GM21825 (cell line): Measurements from ENCODE around the gene DIP2B.

Experiments
- ATAC-seq: cut with Tn5 transposase; IDR thresholded peaks from one replicate; pipeline ENCODE4 v1.9.1; 2021; ENCODE audit warnings: mild to moderate bottlenecking, moderate library complexity; ENCODE audit not compliant: unreplicated experiment

Gene DIP2B

DNA sequence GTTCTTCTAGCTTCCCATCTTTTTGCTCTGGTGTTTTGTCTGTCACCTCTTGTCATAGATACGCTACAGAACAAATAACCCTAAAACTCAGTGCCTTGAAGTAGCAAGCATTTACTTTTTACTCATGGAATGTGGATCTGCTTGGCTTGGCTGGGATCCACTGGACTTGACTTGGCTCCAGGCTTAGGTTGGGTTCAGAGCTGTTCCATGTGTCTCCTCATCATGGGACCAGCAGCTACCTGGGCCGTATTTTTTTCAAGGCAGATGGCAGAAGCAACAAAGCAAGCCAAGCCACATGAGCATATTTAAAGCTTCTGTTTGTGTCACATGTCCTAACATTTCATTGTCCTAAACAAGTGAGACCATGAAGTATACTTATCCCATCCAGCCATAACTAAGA, 210.4 kb downstream of the DIP2B start:
- no peak for ATAC-seq

DNA sequence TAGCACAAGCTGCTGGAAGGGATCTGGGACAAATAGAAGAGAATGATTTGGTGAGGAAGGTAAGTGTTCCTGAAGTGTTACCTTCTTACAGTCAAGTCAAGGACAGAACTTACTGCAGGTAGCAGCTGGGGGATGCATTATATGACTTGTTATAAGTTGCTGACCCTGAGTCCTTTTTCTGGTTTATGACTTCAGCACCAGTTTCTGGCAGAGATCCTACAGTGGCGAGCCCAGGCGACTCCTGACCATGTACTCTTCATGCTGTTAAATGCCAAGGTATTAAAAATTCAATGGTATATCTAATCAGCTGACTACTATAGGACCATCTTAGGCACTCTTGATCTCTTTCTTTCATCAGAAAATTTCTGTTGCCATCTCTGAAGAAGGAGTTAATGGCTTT, 214.0 kb downstream of the DIP2B start:
- ATAC-seq = no peak

DNA sequence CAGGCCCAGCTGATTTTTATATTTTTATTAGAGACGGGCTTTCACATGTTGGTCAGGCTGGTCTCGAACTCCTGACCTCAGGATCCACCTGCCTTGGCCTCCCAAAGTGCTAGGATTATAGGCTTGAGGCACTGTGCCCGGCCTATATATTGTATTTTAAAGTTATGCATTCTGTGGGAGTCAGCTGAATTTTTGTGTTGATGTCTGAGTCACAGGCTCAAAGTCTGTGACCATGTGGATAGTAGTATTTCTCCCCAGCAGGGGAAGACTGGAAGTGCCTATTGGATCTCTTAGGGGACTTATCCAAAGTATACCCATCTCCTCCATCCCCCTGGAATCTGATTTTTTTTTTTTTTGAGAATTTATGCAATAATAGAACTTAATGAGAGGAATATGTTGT, 215.3 kb downstream of the DIP2B start:
- no peak for ATAC-seq

DNA sequence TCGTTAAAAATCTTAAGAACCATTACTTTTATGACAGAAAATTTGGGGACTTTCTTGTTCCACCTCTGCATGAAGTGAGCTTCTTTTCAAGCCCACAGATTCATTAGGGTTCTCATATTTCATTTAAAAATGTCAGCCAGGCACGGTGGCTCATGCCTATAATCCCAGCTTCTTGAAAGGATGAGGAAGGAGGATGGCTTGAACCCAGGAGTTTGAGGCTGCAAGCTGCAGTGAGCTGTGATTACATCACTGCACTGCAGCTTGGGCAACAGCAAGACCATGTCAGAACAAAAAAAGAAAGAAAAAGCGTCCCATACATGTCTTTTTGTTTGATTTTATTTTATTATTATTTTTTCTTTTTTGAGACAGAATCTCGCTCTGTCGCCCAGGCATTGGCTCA, 215.7 kb downstream of the DIP2B start:
- ATAC-seq = no peak

DNA sequence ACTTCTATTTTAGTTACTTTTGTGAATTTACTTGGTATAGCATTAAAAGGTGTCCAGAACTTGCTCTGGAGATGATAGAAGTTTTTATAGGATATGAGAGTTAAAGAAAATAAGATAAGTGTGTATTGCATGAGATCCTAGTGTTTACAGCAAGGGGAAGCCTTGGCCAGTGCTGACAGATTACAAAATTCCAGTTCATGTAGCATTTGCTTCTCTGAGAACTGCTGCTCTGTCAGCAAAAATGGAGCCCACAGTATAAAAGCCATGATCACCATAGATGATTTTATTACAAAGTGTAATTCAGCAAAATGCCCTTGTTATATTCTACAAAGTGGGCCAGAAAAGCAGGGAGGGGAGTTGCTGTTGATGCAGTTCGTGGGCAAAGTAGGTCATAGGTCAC, 219.1 kb downstream of the DIP2B start:
- ATAC-seq = no peak

DNA sequence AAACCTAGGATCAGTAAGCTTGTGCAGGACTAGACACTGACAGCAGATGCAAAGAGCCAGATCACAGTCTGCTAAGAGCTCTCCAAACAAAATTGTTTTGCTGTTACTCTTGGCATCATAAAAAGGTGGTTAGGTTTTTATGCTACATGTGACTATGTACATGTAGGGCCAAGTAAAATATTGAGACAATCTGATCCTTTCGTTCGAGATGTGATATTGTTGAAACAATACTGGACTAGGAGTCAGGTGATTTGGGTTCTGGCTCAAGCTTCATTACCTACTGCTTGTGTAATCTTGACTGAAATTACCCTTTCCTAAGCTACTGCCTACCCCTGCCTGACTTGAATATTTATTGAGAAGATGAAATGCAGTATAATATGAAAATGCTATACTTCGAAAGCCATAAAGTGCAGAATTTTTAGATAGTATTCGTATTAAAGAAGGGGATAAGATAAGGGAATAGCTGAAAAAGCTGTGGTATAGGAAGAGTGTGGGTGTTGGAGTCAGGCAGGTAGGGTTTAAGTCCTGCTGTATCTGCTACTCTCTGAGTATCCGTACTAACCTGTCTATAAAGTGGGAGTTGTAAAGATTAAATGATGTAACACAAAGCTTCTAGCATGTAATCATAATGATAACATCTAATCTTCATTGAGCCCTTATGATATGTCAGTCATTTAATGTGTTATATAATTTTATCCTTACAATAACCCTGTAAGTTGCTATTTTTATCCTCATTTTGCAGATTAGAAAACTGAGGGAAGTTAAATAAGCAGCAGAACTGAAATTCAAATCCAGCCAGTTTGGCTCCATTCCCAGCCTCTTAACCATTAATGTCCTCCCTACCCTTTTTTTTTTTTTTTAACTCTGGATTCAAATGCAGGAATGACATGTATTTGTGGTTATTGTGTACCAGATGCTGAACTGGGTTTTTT, 220.5 kb downstream of the DIP2B start:
- ATAC-seq = no peak

DNA sequence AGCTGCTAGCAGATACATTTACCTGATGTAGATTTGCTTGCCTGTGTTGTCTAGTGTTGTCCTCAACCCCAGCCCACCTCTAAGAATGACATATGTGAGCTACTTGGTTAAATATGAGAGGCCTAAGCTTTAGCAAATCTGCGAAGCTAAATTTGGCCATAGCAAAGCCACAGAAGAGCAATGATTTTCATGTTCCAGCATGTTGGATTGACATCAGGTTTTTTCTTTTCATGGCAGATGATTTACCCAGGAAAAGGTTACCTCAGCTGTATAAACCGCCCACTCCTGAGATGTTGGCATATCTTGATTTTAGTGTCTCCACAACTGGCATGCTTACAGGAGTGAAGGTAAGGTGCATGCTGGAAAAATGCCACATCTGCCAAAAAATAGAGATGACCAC, 222.7 kb downstream of the DIP2B start:
- no peak for ATAC-seq

DNA sequence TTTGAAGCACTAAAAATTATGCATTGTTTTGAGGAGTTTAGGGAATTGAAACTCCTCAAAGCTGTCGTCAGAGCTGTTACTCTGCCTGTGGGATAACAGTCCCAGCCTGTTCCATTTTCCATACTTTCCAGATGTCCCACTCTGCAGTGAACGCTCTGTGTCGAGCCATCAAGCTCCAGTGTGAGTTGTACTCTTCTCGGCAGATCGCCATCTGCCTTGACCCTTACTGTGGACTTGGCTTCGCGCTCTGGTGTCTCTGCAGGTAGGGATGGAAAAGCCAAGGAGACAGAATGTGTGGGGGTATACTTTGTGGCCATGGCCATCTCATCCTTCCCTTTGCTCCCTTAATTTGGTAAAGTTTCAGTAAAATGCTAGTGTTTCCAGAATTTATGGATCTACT, 223.6 kb downstream of the DIP2B start:
- ATAC-seq = no peak

DNA sequence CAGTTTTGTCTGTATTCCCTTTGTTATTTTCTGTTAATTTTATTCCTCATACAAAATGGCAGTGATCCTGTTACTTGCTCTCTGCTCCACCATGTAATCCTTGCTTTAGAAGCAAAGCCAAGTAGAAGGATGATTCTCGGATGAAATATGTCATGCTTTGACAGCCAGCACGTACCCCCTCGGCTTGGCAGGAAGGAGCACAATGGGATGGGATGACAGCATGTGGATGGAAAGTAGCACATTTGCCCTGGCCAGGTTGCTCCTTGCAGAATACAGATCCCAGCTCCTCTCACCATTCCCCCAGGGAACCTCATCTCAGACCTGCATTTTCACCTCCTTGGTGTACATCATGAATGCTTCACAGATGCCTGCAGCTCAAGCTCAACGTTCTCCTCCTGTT, 224.1 kb downstream of the DIP2B start:
- ATAC-seq = no peak

DNA sequence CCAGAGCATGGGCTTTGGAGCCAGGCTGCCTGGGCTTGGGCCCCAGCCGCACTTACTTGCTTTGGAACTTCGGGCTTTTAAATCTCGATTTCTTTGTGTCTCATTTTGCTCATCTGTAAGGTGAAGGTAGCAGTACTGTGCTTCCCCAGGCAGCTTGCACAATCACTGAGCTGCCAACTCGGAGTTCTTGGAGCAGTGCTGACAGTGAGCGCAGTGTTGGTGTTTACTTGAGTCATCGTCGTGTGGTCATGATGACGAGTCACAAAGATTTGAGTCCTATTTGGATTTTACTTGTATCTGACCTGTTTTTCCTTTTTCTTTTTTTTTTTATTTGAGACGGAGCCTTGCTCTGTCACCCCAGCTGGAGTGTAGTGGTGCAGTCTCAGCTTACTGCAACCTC, 227.8 kb downstream of the DIP2B start:
- no peak for ATAC-seq

DNA sequence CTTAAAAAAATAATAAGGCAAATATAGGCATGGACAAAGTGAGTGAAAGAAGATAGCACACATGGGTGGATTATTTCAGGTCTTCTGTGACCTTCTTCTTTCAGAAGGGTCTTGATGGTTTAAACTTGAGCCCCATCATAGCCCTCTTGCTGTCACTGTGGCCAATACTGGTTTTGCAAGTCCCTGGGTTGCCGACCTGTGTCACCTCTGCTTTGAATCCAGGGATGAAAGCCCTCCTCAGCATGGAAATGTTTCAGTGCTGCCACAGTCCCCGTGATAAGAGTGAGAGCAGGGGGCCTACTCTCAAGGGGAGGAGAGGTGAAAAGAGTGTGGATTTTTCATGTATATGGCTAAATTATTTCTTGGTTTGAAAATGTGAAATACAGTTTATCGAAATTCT, 228.9 kb downstream of the DIP2B start:
- ATAC-seq = no peak

DNA sequence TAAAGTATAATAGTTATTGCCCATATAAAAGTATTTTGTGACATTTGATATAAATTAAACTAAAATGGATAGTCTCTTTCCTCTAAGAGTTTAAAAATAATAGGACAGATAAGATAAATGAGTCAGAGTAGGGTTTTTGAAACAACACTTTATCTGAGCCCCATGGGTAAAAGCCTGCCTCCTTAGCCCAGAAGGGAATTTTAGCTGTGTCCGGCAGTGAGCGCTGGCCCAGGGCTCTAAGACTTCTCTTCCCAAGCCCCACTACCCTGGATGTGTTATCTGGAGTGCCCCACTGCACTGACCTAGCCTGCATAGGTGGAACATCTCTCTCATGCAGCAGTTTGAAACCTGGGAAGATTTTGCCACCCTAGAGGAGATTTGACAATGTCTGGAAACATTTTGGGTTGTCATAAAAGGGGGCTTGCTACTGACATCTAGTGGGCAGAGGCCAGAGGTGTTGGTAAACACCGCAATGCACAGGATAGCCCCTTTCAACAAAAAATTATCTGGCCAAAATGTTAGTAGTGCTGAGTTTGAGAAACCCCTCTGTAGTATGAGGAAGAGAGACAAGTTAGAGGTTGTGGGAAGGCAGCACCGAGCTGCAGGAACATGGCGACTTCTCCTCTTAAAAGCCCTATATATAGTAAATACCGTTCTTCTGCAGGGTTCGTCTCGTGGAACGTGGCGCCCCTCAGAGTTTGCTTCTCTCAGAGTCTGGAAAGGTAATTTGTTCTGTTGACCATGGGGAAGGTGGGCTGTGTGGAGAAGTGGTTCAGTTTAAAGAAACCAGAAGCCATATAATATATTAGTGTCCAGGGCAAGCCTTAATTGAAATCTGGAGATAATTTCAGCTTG, 229.9 kb downstream of the DIP2B start:
- ATAC-seq = no peak

DNA sequence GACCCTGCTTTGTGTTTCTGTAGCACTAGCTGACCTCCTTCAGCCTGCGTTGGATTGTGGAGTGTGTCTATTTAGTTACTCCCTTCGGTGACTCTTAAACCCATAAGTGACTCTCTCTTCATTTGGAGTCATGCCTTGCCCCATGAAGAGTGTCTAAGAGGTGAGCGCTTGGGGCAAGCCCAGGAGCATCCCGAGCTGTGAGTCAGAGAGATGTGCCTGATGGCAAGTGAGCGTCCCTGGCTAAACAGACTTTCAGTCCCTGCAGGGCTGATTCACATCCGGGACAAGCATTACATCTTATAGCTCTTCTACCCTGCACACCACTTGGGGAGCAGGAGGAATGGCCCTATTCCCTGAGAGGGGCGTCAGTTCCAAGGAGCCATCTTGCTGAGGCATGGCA, 234.8 kb downstream of the DIP2B start:
- ATAC-seq = no peak

DNA sequence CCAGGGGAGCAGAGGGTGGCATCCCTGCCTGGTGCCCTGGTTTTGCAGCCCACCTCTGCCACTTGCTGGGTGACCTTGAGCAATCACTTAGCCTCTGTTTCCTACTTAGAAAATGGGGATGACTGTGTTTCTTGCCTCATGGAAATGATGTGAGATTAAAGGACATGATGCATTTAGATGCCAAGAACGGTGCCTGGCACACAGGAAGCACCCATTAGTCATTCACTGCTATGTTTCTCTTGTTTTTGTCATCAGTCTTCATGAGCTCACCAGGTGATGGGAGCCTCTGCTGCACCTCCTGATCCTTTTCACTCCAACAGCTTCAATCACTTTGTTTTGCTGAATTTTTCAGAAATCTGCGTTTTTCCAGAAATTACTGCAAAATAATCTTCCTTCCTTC, 235.5 kb downstream of the DIP2B start:
- ATAC-seq = no peak

DNA sequence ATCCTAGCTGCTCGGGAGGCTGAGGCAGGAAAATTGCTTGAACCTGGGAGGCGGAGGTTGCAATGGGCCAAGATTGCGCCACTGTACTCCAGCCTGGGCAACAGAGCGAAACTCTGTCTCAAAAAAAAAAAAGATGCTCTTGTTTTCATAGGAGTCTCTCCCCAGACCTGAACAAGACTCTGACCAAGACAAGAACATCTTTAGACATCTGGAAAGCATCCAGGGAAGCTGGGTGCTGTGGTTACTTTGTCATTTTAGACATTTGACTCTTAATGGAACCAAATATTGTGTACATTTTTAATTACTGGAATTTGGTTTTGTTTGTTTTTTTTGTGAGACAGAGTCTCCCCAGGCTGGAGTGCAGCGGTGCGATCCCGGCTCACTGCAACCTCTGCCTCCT, 238.0 kb downstream of the DIP2B start:
- no peak for ATAC-seq

DNA sequence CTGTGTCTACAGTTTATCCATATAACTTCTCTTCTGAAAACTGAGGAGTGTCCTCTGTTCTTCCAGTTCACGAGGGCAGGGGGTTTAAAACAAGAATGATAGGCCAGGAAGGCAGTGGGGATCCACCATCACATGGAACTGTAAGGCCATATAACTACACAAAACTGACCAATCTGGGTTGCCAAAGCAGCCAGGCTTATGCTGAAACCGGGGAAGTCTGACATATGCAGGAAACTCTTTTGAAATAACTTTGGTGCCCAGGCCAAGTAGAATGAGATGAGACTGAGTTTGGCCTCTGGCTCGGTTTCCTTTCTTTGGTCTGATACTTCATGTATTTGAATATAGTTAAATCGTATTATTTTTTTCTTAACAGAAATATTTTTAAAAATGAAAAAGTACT, 241.1 kb downstream of the DIP2B start:
- no peak for ATAC-seq

DNA sequence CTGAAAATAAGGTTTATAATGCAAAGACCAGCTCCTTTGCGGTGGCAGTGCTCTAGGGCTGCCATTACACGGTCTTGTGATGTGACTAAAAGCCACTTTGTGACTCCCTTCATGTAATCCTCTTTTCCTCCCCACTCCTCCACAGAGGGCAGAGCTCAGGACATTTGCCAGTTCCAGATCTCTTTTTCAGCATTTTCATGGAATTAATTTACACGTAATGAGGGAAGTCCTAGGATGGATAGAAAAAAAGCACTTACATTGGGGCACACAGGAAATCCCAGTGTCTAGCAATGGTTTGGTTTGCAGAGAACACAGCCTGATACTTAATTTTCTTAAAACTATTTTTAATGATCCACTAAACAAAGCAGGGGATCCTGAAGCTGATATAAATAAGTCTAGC, 241.6 kb downstream of the DIP2B start:
- no peak for ATAC-seq

DNA sequence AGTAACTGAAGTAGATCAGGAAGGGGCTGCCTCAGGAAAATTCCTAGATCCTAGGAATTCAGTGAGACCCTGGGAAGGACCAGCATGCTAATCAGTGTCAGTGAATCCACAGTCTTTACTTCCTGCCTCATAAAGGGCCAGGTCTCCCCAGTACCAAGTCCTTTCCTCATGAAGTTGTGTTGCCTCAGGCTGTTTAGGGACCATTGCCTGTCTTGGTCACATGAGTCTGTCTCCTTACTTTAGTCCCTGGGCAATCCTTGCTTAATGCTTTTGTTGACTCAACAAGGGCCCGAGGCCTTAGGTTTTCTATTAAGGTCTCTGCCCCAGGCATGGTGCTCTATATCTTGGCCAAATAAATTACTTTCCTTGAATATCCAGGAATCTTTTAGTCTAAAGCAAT, 243.0 kb downstream of the DIP2B start:
- ATAC-seq = no peak

DNA sequence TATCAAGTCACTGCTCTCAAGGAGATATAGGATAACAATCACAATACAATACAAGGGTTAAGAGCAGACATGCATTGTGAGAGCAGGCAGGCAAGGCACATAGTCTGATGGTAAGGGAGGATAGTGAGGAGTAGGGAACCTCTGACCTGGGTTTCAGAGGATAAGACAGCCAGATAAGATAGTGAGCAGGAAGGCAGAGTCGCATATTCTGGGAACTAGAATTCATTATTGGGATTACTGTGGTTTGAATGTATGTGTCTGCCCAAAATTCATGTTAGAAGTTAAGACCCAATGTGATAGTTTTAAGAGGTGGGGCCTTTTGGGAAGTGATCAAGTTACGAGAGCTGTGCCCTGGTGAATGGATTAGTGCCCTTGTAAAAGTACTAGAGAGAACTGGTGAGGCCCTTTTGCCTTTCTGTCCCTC, 244.7 kb downstream of the DIP2B start:
- no peak for ATAC-seq

DNA sequence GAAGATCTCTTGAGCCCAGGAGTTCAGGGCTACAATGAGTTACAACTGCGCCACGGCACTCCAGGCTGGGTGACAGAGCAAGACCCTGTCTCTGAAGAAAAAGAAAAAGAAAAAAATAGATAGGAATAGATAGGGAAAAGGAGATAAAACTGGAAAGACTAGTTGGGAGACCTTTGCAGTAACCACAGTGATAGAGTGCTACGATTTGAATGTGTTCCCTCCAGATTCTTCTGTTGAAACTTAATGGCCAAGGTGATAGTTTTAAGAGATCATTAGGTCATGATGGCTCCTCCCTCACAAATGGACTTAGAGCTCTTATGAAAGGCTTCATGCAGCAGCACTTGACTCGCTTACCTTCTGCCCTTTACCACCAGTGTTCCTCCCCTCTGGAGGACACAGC, 245.6 kb downstream of the DIP2B start:
- no peak for ATAC-seq

DNA sequence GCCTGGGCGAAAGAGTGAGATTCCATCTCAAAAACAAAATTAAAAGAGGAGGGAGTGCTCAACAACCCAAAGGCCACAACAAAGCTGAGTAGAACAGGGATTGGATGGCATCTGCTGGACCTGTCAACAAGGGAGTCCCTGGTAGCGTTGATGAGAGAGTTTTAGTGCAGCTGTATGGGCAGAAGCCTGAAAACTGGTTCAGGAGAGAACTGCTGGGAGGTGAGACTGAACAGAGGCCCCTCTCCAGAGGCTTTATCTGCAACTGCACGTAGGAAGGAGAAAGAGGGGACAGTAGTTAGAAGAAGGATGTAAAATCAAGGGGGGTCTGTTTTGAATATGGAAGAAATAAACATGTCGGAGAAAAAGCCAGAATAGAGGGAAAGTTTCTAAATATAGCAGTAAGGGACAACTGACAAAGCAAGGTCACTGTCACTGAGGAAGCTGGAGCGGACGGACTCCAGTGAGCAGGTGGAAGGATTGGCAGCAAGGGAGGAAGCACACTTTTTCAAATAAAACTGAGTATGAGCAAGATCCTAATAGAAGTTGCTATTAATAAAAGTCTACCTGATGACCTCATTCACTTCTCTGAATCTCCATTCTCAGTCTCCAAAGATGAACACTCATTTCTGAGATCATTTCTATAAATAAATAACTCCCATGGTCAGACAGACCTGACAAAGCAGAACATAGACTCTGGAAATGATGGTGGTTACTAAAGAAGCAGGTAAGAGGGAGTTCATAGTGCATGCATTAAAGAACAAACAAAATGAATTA, 247.3 kb downstream of the DIP2B start:
- ATAC-seq = no peak
